Breast epithelium (tissue), 4 donors: ENCODE results near the gene ABCC1. TPM values are rescaled to one million over a fixed set of nuclear protein-coding genes. Genes with fewer than 3 reads are reported as not detected.

Experiments used
- DNase-seq, 2 donors: peaks; one replicate each; pipeline ENCODE4 v3.0.0-alpha.2; 2019; ENCODE audit warnings: low spot score in 2 of 2
- H3K27ac ChIP-seq, 2 donors: fragments of 200-600 bp; sonication (generic) in 1 of 2; one replicate each; pipeline ENCODE4 v1.5.1; 2016 to 2019; ENCODE audit warnings: mild to moderate bottlenecking in 1 of 2
- H3K27me3 ChIP-seq, 2 donors: fragments of 200-600 bp; sonication (generic) in 1 of 2; one replicate each; pipeline versions ENCODE4 v1.5.1 to v1.6.0; 2017 to 2019; ENCODE audit warnings: control low read depth in 1 of 2, mild to moderate bottlenecking in 1 of 2
- H3K36me3 ChIP-seq: fragments of 200-600 bp; one replicate; pipeline ENCODE4 v1.5.1; 2019
- H3K4me1 ChIP-seq, 2 donors: fragments of 200-600 bp; sonication (generic); one replicate each; pipeline ENCODE4 v1.5.1; 2016 to 2019; ENCODE audit warnings: control low read depth in 1 of 2
- H3K4me3 ChIP-seq, 3 donors: fragments of 200-600 bp; sonication (generic); 1 replicate in 2 of 3; 2 replicates in 1 of 3; pipeline ENCODE4 v1.5.1; 2016 to 2019; ENCODE audit warnings: mild to moderate bottlenecking in 3 of 3, moderate library complexity in 2 of 3
- H3K9me3 ChIP-seq, 2 donors: fragments of 200-600 bp; sonication (generic) in 1 of 2; one replicate each; pipeline ENCODE4 v1.5.1; 2016 to 2019; ENCODE audit warnings: control low read depth in 1 of 2
- POLR2A ChIP-seq: fragments of 450-650 bp; IDR thresholded peaks from one replicate; pipeline ENCODE4 v1.6.1; 2016; ENCODE audit warnings: antibody characterized with exemption, mild to moderate bottlenecking, moderate library complexity
- POLR2AphosphoS5 ChIP-seq, 3 donors: sonication (generic); formaldehyde crosslinking; IDR thresholded peaks; one replicate each; pipeline ENCODE4 v1.6.1; 2017; ENCODE audit warnings: antibody characterized with exemption in 3 of 3
- intact Hi-C: fragments of 100-400 bp; cut with DNase I; formaldehyde crosslinking; loops from one replicate; pipeline ENCODE4 v1.15.1; 2023; ENCODE audit warnings: low total_unique reads
- total RNA-seq, 3 donors: library from RNA; depleted of rRNA; stranded (reverse); fragments of >200 nt; gene quantifications; one replicate each; pipeline ENCODE4 v1.1.0, GENCODE V29; 2016
- TF ChIP-seq, protein P1 (sequence below), 3 donors: fragments of 450-650 bp; IDR thresholded peaks; one replicate each; pipeline ENCODE4 v1.5.1; 2016 to 2017; ENCODE audit warnings: antibody characterized with exemption in 3 of 3, mild to moderate bottlenecking in 3 of 3, moderate library complexity in 3 of 3

The ABCC1 gene
- total RNA-seq, 3 donors from 2014 or later, result 14.6 to 26.9 (median 21.3) TPM

DNA sequence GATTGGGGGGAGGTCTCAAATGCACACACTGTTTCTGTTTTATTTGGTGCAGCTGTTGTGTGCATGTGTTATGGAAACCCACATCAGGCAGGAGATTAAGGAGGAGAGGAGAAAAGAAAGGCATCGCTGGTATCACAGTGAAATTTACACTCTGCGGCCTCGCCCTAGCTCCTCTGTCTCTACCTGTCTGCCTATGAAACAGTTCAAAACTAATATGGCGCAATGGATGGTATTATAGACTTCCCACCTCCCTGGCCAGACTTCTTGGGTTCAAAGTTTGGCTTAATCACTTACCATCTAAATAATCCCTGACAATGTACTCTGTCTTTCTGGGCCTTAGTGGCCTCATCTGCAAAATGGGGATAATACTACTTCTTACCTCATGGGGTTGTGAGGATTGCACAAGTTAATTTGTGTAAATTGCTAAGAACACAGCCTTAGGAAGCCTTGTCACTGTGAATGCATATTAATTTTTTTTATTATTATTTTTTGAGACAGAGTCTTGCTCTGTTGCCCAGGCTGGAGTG, 1.4 kb upstream of the ABCC1 start:
- H3K9me3 ChIP-seq, result no peaks in the 10 kb centered on the region
- no peaks in the 10 kb centered on the region for H3K36me3 ChIP-seq
- no peak overlapping the region for H3K27ac ChIP-seq
- DNase-seq, result no peak
- intact Hi-C loops, result no loop called here
- TF ChIP-seq POLR2AphosphoS5 (IDR thresholded peaks at IDR 0.05), result no peak
- TF ChIP-seq, protein P1, sequence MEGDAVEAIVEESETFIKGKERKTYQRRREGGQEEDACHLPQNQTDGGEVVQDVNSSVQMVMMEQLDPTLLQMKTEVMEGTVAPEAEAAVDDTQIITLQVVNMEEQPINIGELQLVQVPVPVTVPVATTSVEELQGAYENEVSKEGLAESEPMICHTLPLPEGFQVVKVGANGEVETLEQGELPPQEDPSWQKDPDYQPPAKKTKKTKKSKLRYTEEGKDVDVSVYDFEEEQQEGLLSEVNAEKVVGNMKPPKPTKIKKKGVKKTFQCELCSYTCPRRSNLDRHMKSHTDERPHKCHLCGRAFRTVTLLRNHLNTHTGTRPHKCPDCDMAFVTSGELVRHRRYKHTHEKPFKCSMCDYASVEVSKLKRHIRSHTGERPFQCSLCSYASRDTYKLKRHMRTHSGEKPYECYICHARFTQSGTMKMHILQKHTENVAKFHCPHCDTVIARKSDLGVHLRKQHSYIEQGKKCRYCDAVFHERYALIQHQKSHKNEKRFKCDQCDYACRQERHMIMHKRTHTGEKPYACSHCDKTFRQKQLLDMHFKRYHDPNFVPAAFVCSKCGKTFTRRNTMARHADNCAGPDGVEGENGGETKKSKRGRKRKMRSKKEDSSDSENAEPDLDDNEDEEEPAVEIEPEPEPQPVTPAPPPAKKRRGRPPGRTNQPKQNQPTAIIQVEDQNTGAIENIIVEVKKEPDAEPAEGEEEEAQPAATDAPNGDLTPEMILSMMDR (IDR thresholded peaks at IDR 0.05), result no peak
- TF ChIP-seq POLR2A, result no peak
- no peaks in the 10 kb centered on the region for H3K27me3 ChIP-seq
- H3K4me1 ChIP-seq, result no peaks in the 10 kb centered on the region
- no peak overlapping the region for H3K4me3 ChIP-seq

- DNase-seq, result no peak
- Histone ChIP-seq H3K9me3 (no peaks in the 10 kb centered on the region), H3K36me3 (no peaks in the 10 kb centered on the region), H3K4me3 (peak overlapping the region; percentile 74 to 97 (median 81)), H3K27me3 (no peaks in the 10 kb centered on the region), H3K27ac (peak overlapping the region; percentile 58 to 83), H3K4me1 (no peaks in the 10 kb centered on the region)
- intact Hi-C loops, result no loop called here
- TF ChIP-seq, protein P1 (IDR thresholded peaks at IDR 0.05), result no peak
- TF ChIP-seq POLR2A (no peak), POLR2AphosphoS5 (IDR thresholded peaks at IDR 0.05) (no peak)
Observed at GRCh38 chr16:15948532-15949209, 745 bp upstream of the ABCC1 start.

DNA sequence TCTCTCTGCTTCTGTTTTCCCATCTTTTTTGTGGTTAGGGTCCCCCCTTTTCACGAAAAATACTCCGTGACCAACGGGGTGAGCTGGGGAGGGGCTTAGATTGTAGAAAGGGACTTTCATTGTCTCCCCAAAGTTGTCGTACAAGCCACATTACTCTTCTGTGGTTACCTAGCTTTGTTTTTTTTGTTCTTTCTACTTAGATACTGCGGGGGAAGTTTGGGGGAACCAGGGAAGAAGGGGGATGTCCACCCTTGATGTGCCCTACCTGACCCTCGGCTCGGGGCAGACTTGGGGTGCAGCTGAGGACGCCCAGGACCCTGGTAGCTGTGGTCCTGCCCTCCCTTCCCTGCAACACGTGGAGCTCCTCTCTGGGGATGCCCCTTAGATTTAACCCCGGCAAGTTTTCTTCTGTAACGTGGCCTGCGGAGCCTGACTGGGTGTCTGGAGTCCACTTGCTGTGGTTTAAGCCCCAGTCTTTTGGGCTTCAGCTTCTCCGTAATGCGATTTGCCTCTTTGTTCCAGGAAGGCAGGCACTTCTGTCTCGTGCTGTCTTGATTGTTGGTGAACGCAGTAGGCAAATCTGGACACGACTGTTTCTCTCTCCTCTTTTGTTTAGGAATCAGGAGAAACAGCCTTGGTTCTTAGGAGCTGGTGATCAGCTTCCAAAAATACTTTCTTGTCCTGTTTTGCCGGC, 892 bp downstream of the ABCC1 start:
- Histone ChIP-seq H3K4me1 (no peaks in the 10 kb centered on the region), H3K27me3 (no peaks in the 10 kb centered on the region), H3K9me3 (no peaks in the 10 kb centered on the region), H3K36me3 (no peaks in the 10 kb centered on the region), H3K27ac (peak overlapping the region; percentile 75 to 83), H3K4me3 (peak overlapping the region; percentile 74 to 97 (median 81))
- DNase-seq, result no peak
- TF ChIP-seq POLR2A (no peak), POLR2AphosphoS5 (IDR thresholded peaks at IDR 0.05) (no peak)
- intact Hi-C loops, result loop anchor here (10.0 kb wide), 1 partner anchor 66 kb away; the partner anchor contains the start of gene CEP20

DNA sequence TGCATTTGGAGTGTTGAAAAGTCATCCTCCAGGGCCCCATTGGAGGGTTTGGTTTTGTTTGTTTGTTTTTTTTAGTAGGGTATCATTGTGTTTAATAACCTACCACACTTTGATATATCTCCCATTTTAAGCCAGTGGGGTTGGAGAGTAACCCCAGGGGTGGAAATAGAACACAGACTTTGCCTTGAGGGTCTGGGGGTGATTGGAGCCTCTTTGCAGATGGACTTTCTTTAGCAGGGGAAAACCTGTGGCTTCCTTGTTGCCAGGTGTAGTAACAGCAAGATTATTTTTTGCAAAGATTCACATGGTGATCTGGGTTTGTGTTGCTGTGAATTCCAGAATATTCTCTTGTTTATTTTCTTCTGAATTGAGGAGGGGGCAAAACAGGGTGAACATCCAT, 1.5 kb downstream of the ABCC1 start:
- DNase-seq, result no peak
- intact Hi-C loops, result loop anchor here (10.0 kb wide), 1 partner anchor 66 kb away; the partner anchor contains the start of gene CEP20
- Histone ChIP-seq H3K36me3 (no peaks in the 10 kb centered on the region), H3K9me3 (no peaks in the 10 kb centered on the region), H3K27me3 (no peaks in the 10 kb centered on the region), H3K4me3 (peak overlapping the region; percentile 74 to 97 (median 81)), H3K27ac (peak overlapping the region; percentile 75 to 83), H3K4me1 (no peaks in the 10 kb centered on the region)
- no peak for TF ChIP-seq POLR2AphosphoS5 (IDR thresholded peaks at IDR 0.05)
- TF ChIP-seq, protein P1 (IDR thresholded peaks at IDR 0.05), result no peak
- no peak for TF ChIP-seq POLR2A

GRCh38 chr16:15951852-15952251, 2.4 kb downstream of the ABCC1 start:
- no peaks in the 10 kb centered on the region for H3K4me1 ChIP-seq
- H3K27me3 ChIP-seq, result no peaks in the 10 kb centered on the region
- no peak for DNase-seq
- TF ChIP-seq POLR2A (no peak), POLR2AphosphoS5 (IDR thresholded peaks at IDR 0.05) (no peak)
- TF ChIP-seq, protein P1 (IDR thresholded peaks at IDR 0.05), result no peak
- H3K27ac ChIP-seq, result no peak overlapping the region
- H3K36me3 ChIP-seq, result no peaks in the 10 kb centered on the region
- intact Hi-C loops, result loop anchor here (10.0 kb wide), 1 partner anchor 67 kb away; the partner anchor contains the start of gene CEP20
- no peaks in the 10 kb centered on the region for H3K9me3 ChIP-seq
- no peak overlapping the region for H3K4me3 ChIP-seq
